Measurements from ENCODE around the gene TCF7L1.

DNA sequence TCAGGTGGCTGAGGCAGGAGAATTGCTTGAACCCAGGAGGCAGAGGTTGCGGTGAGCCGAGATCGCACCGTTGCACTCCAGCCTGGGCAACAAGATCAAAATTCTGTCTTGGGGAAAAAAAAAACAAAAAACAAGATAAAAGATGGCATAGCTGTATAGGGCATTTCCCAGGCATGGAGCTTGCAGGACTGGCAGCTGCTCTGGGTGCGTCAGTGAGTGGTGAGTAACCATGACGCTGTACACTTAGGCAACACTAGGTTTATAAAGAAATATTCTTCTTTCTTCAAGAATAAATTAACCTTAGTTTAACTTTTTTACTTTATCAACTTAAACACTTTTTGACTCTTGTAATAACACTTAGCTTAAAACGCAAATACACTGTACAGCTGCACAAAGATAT is 179.2 kb downstream of the TCF7L1 start:
- TF ChIP-seq, protein P1, sequence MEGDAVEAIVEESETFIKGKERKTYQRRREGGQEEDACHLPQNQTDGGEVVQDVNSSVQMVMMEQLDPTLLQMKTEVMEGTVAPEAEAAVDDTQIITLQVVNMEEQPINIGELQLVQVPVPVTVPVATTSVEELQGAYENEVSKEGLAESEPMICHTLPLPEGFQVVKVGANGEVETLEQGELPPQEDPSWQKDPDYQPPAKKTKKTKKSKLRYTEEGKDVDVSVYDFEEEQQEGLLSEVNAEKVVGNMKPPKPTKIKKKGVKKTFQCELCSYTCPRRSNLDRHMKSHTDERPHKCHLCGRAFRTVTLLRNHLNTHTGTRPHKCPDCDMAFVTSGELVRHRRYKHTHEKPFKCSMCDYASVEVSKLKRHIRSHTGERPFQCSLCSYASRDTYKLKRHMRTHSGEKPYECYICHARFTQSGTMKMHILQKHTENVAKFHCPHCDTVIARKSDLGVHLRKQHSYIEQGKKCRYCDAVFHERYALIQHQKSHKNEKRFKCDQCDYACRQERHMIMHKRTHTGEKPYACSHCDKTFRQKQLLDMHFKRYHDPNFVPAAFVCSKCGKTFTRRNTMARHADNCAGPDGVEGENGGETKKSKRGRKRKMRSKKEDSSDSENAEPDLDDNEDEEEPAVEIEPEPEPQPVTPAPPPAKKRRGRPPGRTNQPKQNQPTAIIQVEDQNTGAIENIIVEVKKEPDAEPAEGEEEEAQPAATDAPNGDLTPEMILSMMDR (IDR thresholded peaks at IDR 0.05; ENCODE audit: insufficient read depth, low read depth, low read length) = no peak
- TF ChIP-seq EZH2 (IDR thresholded peaks at IDR 0.05; ENCODE audit: insufficient read depth, low read length) = no peak

All from astrocyte (in vitro differentiated cells and primary cell).